Mesothelial cell of epicardium (in vitro differentiated cells): ENCODE measurements around the gene FOXO3B. TPM values are rescaled to one million over a fixed set of nuclear protein-coding genes. Genes with fewer than 3 reads are reported as not detected.
"Not testable (repeated sequence)": the region's sequence is repeated elsewhere in the genome, so short reads cannot be mapped to it uniquely, and the experiment has no call there.

Experiments
- DNase-seq, 2 experiments: peaks; one replicate each; pipeline ENCODE4 v3.0.0; 2021; ENCODE audit warnings: low spot score in 2 of 2; ENCODE audit not compliant: unreplicated experiment in 2 of 2
- H3K27ac Mint-ChIP-seq: 2 replicates; pipeline ENCODE4 v1.8.0; 2021; ENCODE audit warnings: mixed read lengths
- H3K27me3 Mint-ChIP-seq: 2 replicates; pipeline ENCODE4 v1.8.0; 2021; ENCODE audit warnings: low read depth, mixed read lengths
- H3K36me3 Mint-ChIP-seq: 2 replicates; pipeline ENCODE4 v1.8.0; 2021; ENCODE audit warnings: mixed read lengths
- H3K4me1 Mint-ChIP-seq: 2 replicates; pipeline ENCODE4 v1.8.0; 2021; ENCODE audit warnings: mixed read lengths
- H3K4me3 Mint-ChIP-seq: 2 replicates; pipeline ENCODE4 v1.8.0; 2021; ENCODE audit warnings: mild to moderate bottlenecking, moderate library complexity, mixed read lengths
- H3K9me3 Mint-ChIP-seq: 2 replicates; pipeline ENCODE4 v1.8.0; 2021; ENCODE audit warnings: mixed read lengths
- total RNA-seq: library from RNA; stranded (reverse); gene quantifications from 3 replicates; pipeline ENCODE4 v1.2.1, GENCODE V29; 2021

Gene FOXO3B
- total RNA-seq, 1 donor from 2014 or later, result 20.4 TPM

- Mint-ChIP-seq H3K27me3 (peaks cover 17% of the 10 kb centered on the region), H3K4me3 (peak overlapping the region; percentile 53)
- not testable (repeated sequence) for H3K9me3 Mint-ChIP-seq, H3K4me1 Mint-ChIP-seq, H3K27ac Mint-ChIP-seq, DNase-seq, H3K36me3 Mint-ChIP-seq
Observed at GRCh38 chr17:18634550-18635263, 47.4 kb downstream of the FOXO3B start.

Other genes starting within 250 kb of the FOXO3B start
- gene LGALS9C, start 205.5 kb downstream of the FOXO3B start, total RNA-seq, result not detected in 3 replicates
- 0.18 to 0.52 TPM (median 0.45 TPM) in 3 replicates for gene TBC1D28, start 37.9 kb downstream of the FOXO3B start, total RNA-seq
- gene FBXW10, start 61.7 kb upstream of the FOXO3B start, total RNA-seq, result 0.16 to 0.42 TPM (median 0.18 TPM) in 3 replicates
- 29.3 to 39.7 TPM (median 31.5 TPM) in 3 replicates for gene TVP23B, start 98.9 kb upstream of the FOXO3B start, total RNA-seq
- 48.8 to 53.9 TPM (median 51.4 TPM) in 3 replicates for gene PRPSAP2, start 175.8 kb upstream of the FOXO3B start, total RNA-seq